Left cardiac atrium (tissue), 4 donors: ENCODE results near the gene TBX1. TPM values are rescaled to one million over a fixed set of nuclear protein-coding genes. Genes with fewer than 3 reads are reported as not detected.
"Not testable (repeated sequence)": the region's sequence is repeated elsewhere in the genome, so short reads cannot be mapped to it uniquely, and the experiment has no call there.

Experiments
- ATAC-seq, 2 donors: fragments of 200-7000 bp; cut with Tn5 transposase; one replicate each; pipeline ENCODE4 v1.9.1; 2020; ENCODE audit warnings: mild to moderate bottlenecking in 2 of 2, moderate library complexity in 2 of 2
- DNase-seq: peaks from one replicate; pipeline ENCODE4 v3.0.0-alpha.2; 2020
- intact Hi-C, 2 donors: fragments of 100-400 bp; cut with DNase I; formaldehyde crosslinking; loops; one replicate each; pipeline versions ENCODE4 v1.14.1 to v1.15.1; 2022 to 2023
- total RNA-seq, 2 donors: library from RNA; stranded (reverse); fragmentation: NEBNext Ultra II Directional; extraction: Animal tissue kit (Norgen Biotek cat#: 25700); gene quantifications; one replicate each; pipeline ENCODE4 v1.2.1, GENCODE V29; 2021
- donor health status: DM: no; HTN: yes; CAD: no.
- donor health status: DM: no; HTN: yes; CAD: no; lungs with severe emphysema.
- donor health status: DM: yes; HTN: yes; CAD: no.
- donor health status: Dilated cardiomyopathy.

Gene TBX1
- total RNA-seq, 2 donors from 2014 or later: 0.47 to 2.4 TPM

DNA sequence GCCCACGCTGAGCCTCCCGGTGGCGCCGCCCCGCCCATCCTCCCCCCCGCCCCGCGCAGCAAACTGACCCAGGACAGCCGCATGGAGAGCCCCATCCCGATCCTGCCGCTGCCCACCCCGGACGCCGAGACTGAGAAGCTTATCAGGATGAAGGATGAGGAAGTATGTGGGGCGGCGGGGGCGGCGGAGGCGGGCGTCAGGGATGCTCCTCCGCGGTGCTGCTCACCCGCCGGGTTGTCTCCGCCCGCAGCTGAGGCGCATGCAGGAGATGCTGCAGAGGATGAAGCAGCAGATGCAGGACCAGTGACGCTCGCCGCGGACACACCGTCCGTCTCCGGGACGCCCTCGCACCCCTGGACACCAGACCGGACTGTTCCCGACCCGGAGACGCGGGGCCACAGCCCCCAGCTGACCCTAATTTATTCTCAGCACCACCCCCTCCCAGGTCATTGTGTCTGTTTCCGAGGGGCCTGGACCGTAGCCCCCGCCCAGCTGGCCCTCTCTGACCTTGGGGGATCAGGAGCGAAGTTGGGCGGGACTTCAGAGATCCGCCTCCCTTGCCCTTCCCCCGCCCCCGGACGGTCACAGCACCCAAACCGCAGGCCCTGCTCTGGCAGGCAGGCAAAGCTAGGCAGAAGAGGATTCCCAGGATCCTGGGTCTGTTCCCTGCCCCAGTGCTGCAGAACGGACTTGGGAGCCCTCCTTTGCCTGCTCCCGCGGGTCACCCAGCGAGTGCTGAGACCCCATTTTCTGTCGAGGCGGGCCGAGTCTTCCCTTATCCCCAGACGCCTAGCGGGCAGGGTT, 38.2 kb upstream of the TBX1 start:
- DNase-seq (peak; percentile 30), ATAC-seq (peak in 1 of 2 donors; percentile 1)
- intact Hi-C loops: no loop called here

- DNase-seq (no peak), ATAC-seq (peak; percentile 0 to 1)
- intact Hi-C loops: no loop called here
Observed at GRCh38 chr22:19722982-19723231, 37.7 kb upstream of the TBX1 start.

DNA sequence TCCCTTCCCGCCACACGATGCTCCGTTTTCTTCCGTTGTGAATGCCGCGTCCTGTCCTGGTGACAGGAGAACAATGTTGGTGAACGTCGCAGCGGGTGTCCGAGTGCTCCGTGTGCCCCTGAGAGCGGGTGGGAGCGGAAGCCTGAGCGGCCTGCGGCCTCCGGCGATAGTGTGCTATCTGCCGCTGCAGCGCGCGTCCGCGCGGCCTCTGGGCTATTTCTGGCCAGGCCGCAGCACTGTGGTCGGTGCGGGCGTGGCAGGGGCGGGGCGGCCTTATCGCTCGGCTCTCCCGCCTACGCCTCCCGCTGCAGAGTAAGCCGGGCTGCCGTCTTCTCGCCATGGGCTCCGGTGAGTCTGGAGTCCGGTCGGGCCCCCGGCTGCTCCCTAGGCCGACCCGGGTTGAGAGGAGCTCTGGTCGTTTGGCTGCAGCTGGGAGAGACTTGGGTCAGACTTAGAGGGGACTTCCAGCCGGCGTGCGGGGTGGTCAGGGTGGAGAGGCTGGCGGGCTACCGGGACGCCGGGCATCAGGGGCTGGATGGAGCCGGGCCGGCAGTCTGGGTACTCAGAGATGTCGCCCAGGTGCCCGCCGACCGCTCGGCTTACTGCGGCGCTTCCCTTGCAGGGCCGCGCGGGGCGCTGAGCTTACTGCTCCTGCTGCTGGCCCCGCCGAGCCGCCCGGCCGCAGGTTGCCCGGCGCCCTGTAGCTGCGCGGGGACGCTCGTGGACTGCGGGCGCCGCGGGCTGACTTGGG, 37.2 kb upstream of the TBX1 start, which contains the start of gene GP1BB:
Gene GP1BB (plus strand): TSS at position 308 of the 751 bp plus-strand sequence. CDS start 31 bp downstream, at position 339.
- peak; percentile 78 for DNase-seq
- intact Hi-C loops: no loop called here
- ATAC-seq: peak; percentile 66 to 73

GRCh38 chr22:19723983-19724827, 36.4 kb upstream of the TBX1 start:
- intact Hi-C loops: no loop called here
- DNase-seq (no peak), ATAC-seq (peak; percentile 10 to 11)

DNA sequence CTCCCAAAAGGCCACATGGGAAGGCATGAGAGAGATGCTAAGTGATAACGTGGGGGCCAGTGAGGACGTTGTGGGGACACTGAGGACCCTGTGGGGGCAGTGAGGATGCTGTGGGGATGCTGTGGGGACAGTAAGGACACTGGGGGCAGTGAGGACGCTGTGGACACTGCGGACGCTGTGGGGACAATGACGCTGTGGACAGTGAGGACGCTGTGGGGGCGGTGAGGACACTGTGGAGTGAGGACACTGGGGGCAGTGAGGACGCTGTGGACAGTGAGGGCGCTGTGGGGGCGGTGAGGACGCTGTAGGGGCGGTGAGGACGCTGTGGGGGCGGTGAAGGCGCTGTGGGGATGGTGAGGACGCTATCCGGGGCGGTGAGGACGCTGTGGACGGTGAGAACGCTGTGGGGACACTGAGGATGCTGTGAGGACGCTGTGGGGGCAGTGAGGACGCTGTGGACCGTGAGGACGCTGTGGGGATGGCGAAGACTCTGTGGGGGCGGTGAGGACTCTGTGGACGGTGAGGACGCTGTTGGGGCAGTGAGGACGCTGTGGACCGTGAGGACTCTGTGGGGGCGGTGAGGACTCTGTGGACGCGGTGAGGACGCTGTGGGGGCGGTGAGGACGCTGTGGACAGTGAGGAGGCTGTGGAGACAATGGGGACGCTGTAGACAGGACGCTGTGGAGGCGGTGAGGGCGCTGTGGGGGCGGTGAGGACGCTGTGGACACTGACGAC, 35.5 kb upstream of the TBX1 start:
- ATAC-seq (no peak), DNase-seq (no peak)
- intact Hi-C loops: no loop called here

DNA sequence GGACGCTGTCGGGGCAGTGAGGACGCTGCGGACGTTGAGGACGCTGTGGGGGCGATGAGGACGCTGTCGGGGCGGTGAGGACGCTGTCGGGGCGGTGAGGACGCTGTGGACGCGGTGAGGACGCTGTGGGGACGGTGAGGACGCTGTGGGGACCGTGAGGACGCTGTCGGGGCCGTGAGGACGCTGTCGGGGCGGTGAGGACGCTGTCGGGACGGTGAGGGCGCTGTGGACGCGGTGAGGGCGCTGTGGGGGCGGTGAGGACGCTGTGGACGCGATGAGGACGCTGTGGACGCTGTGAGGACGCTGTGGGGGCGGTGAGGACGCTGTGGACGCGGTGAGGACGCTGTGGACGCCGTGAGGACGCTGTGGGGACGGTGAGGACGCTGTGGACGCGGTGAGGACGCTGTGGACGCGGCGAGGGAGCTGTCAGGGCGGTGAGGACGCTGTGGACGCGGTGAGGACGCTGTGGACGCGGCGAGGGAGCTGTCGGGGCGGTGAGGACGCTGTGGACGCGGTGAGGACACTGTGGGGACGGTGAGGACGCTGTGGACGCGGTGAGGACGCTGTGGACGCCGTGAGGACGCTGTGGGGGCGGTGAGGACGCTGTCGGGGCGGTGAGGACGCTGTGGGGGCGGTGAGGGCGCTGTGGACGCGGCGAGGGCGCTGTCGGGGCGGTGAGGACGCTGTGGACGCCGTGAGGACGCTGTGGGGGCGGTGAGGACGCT, 34.4 kb upstream of the TBX1 start:
- ATAC-seq, DNase-seq, intact Hi-C loops: not testable (repeated sequence)

- no peak for ATAC-seq
- no peak for DNase-seq
- intact Hi-C loops: no loop called here
Observed at GRCh38 chr22:19727310-19728150, 33.0 kb upstream of the TBX1 start.

GRCh38 chr22:19728271-19728670, 32.3 kb upstream of the TBX1 start:
- DNase-seq: no peak
- no peak for ATAC-seq
- intact Hi-C loops: no loop called here

DNA sequence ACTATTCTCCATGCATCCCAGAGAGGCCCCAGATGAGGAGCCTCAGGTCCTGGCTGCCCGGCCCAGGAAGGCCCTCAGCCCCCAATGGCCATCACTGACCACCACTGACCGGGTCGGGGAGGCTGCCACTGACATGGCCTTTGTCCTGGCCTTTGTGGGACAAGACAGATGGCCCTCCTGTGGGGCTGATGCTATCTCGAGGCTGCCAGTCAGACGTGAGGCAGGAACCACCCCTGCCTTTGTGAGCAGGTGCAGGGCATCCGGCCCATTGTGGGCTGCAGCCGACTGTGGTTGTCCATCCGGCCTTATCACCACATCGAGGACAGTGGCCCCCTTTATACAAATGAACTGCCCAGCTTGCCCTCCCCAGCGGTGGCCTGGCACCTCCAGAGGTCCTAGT, 31.7 kb upstream of the TBX1 start:
- intact Hi-C loops: no loop called here
- no peak for ATAC-seq
- no peak for DNase-seq

DNA sequence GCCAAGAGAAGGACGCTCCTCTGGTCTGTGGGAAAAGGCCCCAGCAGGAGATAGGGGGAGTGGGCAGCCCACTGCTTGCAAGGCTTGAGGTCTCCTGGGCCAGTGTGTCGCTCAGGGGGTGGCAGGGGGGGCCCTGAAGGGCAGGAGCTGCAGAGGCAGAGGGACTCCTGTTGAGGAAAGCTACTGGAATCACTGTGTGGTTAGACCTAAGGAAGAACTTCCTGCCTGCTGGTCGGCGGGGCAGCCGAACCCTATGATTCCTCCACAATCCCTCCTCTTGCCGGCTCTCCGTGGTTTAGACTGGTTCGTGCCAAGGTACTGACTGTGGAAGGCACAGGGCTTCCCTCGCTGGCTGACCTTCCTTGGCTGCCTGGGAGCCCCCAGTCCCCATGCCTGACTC, 31.1 kb upstream of the TBX1 start:
- ATAC-seq: no peak
- intact Hi-C loops: no loop called here
- no peak for DNase-seq

GRCh38 chr22:19730198-19730597, 30.4 kb upstream of the TBX1 start:
- intact Hi-C loops: loop anchor here (1.0 to 2.0 kb wide), 2 partner anchors 180 to 181 kb away; no protein-coding TSS in a partner anchor
- ATAC-seq (peak in 1 of 2 donors; percentile 7), DNase-seq (no peak)

DNA sequence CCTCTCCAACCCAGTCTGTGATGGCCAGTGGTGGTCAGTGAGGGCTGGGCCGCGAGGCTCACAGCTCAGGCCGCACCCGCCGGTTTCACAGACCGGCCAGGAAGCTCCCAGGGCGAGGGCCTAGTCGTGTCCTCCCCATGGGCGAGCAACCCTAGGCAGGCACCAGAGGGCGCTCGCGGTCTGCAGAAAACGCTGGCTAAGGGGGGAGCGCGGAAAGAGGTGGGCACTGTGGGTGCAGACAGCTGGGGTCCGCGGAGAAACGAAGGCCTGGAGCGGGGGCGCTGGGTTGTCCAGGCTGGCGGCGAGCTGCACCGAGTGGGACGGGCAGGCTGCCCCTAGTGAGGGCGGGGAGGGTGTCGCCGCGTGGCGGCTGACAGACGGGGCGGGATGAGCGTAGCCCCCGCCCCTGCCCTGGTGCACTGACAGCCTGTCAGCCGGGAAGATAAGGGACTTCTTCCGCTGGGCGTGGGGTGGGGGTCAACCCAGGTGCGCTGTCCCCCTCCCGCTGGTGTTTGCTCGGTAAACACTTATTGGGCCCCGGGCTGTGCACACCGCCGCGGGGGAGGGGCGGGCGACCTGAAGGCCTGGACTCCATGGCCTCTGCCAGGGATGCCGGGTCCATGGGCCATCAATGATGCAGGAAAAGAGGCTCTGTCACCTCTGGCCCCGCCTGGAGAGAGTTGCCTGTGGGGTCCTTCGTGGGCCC, 29.8 kb upstream of the TBX1 start:
- DNase-seq: peak; percentile 87
- intact Hi-C loops: loop anchor here (1.0 to 2.0 kb wide), 2 partner anchors 179 to 180 kb away; no protein-coding TSS in a partner anchor
- ATAC-seq: peak; percentile 90 to 93

- DNase-seq (no peak), ATAC-seq (peak in 1 of 2 donors; percentile 2)
- intact Hi-C loops: loop anchor here in 1 of 2 donors (2.0 kb wide), 1 partner anchor 179 kb away; no protein-coding TSS in a partner anchor
Observed at GRCh38 chr22:19731361-19732135, 29.0 kb upstream of the TBX1 start.

- DNase-seq: no peak
- ATAC-seq: no peak
- intact Hi-C loops: no loop called here
Observed at GRCh38 chr22:19732403-19733113, 28.0 kb upstream of the TBX1 start.

GRCh38 chr22:19733755-19734154, 26.8 kb upstream of the TBX1 start:
- ATAC-seq: no peak
- no peak for DNase-seq
- intact Hi-C loops: no loop called here
